C4-2B (cell line): ENCODE measurements around the gene MTPN.

ENCODE experiments used
- H3K27ac ChIP-seq: fragments of 450-650 bp; 2 replicates; pipeline ENCODE4 v1.5.1; 2017
- CTCF ChIP-seq: fragments of 450-650 bp; conservative IDR thresholded peaks from 2 replicates; pipeline ENCODE4 v1.5.1; 2017; ENCODE audit warnings: mild to moderate bottlenecking
- ZFX ChIP-seq: fragments of 450-650 bp; IDR thresholded peaks from 2 replicates; pipeline ENCODE4 v1.6.1; 2017

The MTPN gene

GRCh38 chr7:135900065-135900546, 77.1 kb downstream of the MTPN start:
- no peak overlapping the region for H3K27ac ChIP-seq
- TF ChIP-seq CTCF, result no peak
- no peak for TF ChIP-seq ZFX

- TF ChIP-seq CTCF (no peak), ZFX (no peak)
- no peak overlapping the region for H3K27ac ChIP-seq
Observed at GRCh38 chr7:135899458-135900064, 77.6 kb downstream of the MTPN start.

- H3K27ac ChIP-seq, result no peak overlapping the region
- TF ChIP-seq ZFX, result no peak
- TF ChIP-seq CTCF, result no peak
Observed at GRCh38 chr7:135898226-135898625, 78.9 kb downstream of the MTPN start.

GRCh38 chr7:135894816-135895215, 82.3 kb downstream of the MTPN start:
- H3K27ac ChIP-seq, result no peak overlapping the region
- TF ChIP-seq ZFX (no peak), CTCF (no peak)

GRCh38 chr7:135889823-135890222, 87.3 kb downstream of the MTPN start:
- TF ChIP-seq ZFX (no peak), CTCF (no peak)
- H3K27ac ChIP-seq, result no peak overlapping the region

GRCh38 chr7:135888740-135889139, 88.4 kb downstream of the MTPN start:
- H3K27ac ChIP-seq, result no peak overlapping the region
- TF ChIP-seq ZFX (no peak), CTCF (no peak)

- H3K27ac ChIP-seq, result no peak overlapping the region
- TF ChIP-seq CTCF (no peak), ZFX (no peak)
Observed at GRCh38 chr7:135886345-135887132, 90.6 kb downstream of the MTPN start.
